Stimulated activated CD4-positive, alpha-beta T cell treated with anti-CD3 and anti-CD28 coated beads, Interleukin-12 subunit alpha, Interleukin-12 subunit beta, amount 100 ng/mL, for 4 hours (primary cell): ENCODE measurements around the gene HYDIN.
"Not testable (repeated sequence)": the region's sequence is repeated elsewhere in the genome, so short reads cannot be mapped to it uniquely, and the experiment has no call there.

Experiments
- DNase-seq: peaks from one replicate; pipeline ENCODE4 v3.0.0-alpha.2; 2020

The HYDIN gene

GRCh38 chr16:71083573-71083972, 146.9 kb downstream of the HYDIN start:
- not testable (repeated sequence) for DNase-seq

- DNase-seq, result not testable (repeated sequence)
These were observed 149.7 kb downstream of the HYDIN start for GRCh38 chr16:71080777-71081176.

DNA sequence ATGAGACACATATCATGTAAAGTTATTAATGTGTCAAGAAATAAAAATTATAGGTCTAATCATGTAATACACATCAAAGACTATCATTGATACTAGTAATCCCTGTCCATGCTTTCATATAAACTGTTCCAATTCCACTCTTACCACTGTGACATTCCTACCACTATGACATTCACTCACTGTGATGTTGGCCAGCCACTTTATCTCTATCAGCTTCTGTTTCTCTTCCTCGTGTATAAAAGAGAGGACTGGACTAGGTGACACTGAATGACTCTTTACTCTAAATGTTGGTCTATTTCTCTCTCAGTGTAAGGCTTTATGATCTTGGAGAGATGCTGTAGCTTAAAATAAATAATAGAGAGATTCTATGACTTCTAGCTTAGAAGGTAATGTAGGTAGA, 150.3 kb downstream of the HYDIN start:
- not testable (repeated sequence) for DNase-seq

GRCh38 chr16:71070651-71071050, 159.9 kb downstream of the HYDIN start:
- not testable (repeated sequence) for DNase-seq

- DNase-seq, result not testable (repeated sequence)
These were observed 160.7 kb downstream of the HYDIN start for GRCh38 chr16:71069842-71070241.

DNA sequence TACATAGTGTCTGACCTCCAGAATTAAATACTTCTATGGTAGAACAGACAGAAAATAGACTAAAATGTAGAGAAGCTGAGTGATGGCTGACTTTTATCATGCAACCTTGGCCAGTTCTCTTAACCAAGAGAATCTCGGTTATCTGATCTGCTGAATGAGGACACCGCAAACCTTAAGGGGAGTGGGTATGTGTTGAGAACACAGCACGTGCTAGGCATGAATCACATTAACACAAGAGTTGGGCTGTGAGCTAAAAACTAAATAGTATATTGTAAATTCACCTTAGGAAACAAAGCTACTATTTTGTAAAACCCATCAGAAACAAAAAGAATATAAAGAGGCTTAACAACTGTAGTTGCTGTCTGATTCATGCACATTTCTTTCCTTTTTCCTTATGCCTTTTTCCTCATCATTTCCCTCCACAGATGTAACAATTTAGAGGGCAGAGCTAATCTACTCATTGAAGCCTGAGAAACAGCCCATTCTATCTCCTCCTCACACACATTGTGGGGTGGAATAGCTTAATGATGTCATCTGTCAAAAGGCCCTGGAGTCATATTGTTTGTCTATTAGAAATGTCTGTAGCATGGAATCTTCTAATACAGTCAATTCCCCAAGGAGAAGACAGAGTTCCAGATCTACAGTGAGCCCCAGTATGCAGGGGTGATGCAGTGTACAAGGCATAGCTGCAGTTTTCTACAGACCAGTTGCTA, 176.5 kb downstream of the HYDIN start:
- DNase-seq, result not testable (repeated sequence)

DNA sequence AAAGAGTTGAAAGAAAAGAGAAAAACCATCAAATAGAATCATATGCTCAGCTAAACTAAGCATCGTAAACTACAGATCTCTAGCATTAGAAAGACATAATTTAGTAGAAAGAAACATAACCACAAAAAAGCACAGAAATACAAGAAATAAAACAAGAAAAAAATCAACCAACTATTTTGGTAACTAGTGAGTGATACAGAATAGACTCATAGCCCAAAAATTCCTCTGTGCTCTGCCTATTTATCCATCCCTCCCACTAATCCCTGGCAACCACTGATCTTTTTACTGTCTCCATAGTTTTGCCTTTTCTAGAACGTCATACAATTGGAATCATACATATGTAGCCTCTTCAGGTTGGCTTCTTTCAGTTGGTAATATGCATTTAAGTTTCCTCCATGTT, 180.2 kb downstream of the HYDIN start:
- not testable (repeated sequence) for DNase-seq

DNA sequence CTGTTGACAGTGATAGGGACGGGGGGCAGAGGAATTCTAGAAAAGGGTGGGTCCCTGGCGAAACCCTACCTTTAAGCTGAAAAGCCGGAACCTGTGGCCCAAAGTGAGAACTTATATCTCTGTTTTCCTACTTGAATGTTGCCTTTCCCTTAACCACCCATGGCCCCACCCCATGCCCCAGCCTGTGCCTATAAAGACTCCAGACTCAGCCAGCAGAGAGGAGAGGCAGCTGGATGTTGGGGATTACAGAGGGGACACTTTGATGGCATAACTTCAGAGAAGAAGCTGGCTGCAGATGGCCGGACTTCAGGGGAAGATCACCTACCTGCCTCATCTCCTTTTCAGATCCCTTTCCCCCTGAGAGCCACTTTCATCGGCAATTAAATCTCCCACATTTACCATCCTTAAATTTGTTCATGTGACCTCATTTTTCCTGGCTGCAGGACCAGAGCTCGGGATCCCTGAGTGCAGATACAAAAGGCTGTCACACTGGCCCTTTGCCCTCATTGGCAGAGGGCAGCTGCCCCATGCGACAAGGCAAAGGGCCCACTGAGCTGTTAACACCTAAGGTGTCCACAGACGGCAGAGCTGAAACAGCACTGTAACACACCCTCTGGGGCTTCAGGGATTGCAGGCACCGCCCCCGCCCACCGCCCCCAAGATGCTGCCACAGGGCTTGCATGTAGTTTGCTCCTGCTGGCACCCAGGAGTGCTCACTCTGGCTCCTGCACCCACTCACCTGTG, 191.0 kb downstream of the HYDIN start:
- not testable (repeated sequence) for DNase-seq

GRCh38 chr16:71038421-71038820, 192.1 kb downstream of the HYDIN start:
- not testable (repeated sequence) for DNase-seq

GRCh38 chr16:71037987-71038386, 192.5 kb downstream of the HYDIN start:
- not testable (repeated sequence) for DNase-seq

DNA sequence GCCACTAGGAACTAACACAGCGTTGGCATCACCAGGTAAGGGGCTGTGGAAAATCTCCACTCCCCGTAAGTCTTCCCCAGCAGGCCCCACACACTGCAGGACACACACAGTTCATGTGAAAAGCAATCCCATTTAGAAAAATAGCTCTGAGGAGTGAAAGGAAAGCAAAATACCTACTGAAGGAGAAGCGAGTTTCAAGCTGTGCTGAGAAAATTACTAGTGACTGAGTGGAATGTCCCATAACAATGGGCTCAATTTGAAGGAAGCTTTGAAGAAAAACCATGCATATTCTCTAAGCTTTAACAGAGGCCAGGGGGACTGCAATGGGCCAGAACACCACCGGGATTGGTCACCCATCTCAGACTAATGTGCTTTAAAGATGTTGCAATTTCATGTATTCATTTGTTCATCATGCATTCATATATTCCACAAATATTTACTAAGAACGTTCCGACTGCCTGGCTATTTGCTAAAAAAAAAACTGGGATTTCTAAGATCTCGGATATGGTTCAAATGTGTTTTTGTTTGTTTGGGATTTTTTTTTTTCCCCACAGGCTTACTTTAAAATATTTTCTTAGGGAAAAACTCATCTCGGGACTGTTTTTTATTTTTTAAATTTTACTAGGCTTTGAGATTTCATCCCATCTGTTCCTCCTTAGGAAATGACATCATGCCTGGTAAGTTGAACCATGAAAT, 202.3 kb downstream of the HYDIN start:
- not testable (repeated sequence) for DNase-seq

GRCh38 chr16:71027511-71027910, 203.0 kb downstream of the HYDIN start:
- DNase-seq, result not testable (repeated sequence)

GRCh38 chr16:71023851-71024439, 206.6 kb downstream of the HYDIN start:
- not testable (repeated sequence) for DNase-seq

GRCh38 chr16:71021961-71022537, 208.5 kb downstream of the HYDIN start:
- not testable (repeated sequence) for DNase-seq

DNA sequence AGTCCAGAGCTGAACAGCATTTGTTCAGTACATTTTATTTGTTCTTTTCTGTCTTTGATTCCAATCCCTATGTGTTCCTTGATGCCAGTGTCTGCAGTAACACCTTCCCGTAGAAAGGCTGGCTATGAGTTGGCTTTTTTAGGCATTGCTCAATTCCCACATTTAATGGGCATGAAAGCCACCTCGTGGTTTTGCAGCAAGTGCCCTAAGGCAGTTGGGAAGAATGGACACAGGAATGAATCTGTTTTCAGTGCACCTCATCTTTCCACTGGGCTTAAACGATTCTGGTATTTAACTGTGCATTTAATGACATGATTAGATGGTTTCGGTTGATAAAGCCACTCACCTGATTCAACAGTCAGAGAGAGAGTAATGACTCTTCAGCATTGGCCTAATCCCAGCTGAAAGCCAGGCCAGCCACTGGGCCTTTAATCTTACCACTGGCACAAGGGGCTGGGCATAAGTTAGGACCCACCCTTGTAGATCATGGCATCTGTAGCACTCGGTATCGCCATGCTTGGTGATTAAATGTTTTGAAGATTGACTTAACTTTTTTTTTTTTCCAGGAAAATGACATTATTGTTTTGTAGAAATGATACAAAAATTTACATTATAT, 211.3 kb downstream of the HYDIN start:
- not testable (repeated sequence) for DNase-seq

- DNase-seq, result not testable (repeated sequence)
These were observed 215.1 kb downstream of the HYDIN start for GRCh38 chr16:71015419-71015818.

DNA sequence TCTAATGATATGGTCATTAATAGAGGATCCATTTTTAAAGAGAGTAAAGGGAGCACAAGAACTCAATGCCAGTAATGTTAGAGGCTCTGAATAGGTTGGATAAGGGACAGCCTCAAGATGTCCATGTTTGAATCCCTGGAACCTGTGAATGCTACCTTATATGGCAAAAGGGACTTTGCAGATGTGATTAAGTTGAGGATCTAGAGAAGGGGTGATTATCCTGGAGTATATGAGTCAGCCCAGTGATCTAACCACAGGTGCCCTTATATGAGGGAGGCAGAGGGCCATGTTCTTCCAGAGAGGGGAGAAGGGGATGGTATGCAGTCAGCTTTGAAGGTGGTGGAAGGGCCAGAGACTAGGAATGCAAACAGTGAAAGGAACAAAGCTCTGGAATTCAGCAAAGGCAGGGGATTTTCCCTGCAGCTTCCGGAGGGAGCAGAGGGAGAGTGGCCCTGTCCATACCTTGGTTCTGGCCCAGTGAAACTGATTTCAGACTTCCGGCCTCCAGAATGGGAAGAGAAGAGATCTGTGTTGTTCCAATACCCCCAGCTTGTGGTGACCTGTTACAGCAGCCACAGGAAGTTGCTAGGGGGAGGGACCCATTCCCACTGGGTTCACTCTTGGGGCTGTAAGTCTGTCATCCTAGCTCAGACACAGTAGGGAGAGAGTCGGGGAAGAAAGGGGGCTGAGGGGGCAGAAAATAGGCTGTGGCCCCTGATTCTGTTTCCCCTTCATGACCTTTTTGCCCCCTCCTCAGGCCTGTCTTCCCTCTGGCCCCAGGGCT, 220.9 kb downstream of the HYDIN start:
- DNase-seq, result not testable (repeated sequence)

GRCh38 chr16:71006516-71006915, 224.0 kb downstream of the HYDIN start:
- not testable (repeated sequence) for DNase-seq

GRCh38 chr16:70999735-71000134, 230.8 kb downstream of the HYDIN start:
- not testable (repeated sequence) for DNase-seq

DNA sequence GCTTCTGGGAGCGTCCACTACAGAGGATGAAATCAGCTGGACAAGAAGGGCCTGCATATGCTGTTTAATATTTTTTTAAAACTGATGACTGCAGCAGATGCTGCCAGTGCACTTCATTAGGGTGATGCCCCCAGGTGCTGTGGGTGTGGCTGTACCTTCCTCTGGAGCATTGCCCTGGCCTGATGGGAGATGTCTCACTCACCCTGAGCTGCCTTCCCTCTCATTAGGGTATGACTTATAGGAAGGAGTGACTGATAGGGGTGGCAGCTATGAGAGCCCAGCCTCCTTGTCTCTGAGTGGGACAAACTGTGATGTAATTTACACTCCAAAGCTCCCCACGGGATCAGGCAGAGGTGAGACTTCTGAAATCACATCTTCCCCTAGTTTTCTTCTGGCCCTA, 234.7 kb downstream of the HYDIN start:
- not testable (repeated sequence) for DNase-seq

DNA sequence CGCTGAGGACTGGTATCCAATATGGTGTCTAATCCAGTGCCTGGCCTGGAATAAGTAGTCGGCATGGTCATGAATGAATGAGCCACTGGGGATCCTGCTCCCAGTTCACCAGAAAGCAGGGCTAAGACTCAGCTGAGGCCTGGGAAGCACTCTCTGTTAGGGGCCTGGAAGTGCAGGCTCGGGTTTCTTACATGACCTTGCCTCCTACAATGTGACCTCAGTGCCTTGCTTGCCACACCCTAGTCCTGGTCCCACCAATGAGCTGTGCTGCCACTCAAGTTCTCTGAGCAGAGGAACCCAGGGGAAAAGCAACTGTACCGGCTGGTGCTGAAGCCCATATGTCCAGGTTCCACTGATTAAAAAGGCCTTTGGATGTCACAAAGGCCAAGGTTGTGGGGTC, 238.0 kb downstream of the HYDIN start:
- not testable (repeated sequence) for DNase-seq
